Epithelial cell of prostate (primary cell): ENCODE measurements around the gene GRB7.

Experiments used
- DNase-seq: peaks from one replicate; pipeline ENCODE4 v3.0.0-alpha.2; 2011; ENCODE audit warnings: low read depth, low spot score
- H3K27ac ChIP-seq: fragments of 450-650 bp; 2 replicates; pipeline ENCODE4 v1.5.1; 2017; ENCODE audit warnings: mild to moderate bottlenecking

GRB7 gene

DNA sequence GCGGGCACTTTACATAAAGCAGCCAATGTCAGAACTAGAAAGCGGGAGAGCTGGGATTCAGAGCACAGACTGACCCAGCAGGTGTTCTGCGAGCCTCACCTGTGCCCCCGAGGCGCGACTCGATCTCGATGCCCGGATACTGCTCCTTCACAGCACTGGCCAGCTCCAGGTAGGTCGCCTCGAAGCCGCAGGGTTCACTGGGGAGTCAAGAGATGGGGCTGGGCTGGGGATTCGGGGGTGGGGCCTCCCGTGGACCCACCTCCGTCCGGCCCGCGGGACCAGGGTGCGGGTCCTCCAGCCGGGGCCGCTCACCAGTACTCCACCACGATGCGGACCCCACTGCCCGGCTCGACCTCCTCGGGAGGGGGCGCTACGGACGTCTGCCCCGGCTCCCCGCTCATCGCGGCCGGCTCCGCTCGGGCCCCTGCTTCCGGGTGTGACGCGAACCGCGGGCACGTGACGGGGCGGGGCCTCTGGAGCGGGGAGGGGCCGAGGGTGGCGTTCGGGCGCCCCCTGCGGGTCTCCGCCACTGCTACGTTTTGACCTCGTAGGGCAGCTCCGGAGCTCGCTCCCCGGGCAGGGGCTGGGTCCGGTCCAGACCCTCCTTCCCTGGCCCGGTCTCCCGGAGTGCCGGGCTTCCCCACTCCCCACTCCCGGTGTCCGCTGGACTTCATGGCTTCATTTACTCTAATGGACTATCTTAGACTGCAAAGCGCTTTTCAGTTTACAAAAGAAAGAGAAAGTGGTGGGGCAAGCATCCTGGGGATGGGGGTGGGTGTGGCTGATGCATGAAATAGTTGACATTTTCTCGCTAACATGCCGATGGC lies 7.4 kb upstream of the GRB7 start, which contains the start of gene MIEN1:
TSS of gene MIEN1 (minus strand) at position 438 of the 827 bp plus-strand sequence. CDS start at position 401, 37 bp downstream.
- DNase-seq, result no peak

DNA sequence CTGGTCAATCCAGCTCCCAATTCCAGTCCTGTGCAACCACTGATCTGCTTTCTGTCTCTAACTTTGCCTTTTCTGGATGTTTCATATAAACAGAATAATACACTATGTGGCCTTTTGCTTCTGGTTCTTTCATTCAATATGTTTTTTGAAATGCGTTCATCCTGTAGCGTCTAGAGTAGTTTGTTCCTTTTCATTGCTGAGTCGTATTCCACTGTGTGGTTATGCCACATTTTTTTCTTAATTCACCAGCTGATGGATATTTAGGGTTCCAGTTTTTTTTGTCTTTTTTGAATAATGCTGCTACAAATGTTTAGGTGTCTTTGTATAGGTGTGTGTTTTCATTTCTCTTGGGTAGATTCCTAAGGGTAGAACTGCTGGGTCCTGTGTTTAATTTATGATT lies 5.2 kb upstream of the GRB7 start:
- DNase-seq, result no peak
- H3K27ac ChIP-seq, result no peak overlapping the region

More for the DNA sequence above, 7.4 kb upstream of the GRB7 start, which contains the start of gene MIEN1:
- peak within 1 kb of the TSS; percentile 61 for H3K27ac ChIP-seq

GRCh38 chr17:39735882-39736281 lies 1.9 kb upstream of the GRB7 start:
- no peak for DNase-seq

DNA sequence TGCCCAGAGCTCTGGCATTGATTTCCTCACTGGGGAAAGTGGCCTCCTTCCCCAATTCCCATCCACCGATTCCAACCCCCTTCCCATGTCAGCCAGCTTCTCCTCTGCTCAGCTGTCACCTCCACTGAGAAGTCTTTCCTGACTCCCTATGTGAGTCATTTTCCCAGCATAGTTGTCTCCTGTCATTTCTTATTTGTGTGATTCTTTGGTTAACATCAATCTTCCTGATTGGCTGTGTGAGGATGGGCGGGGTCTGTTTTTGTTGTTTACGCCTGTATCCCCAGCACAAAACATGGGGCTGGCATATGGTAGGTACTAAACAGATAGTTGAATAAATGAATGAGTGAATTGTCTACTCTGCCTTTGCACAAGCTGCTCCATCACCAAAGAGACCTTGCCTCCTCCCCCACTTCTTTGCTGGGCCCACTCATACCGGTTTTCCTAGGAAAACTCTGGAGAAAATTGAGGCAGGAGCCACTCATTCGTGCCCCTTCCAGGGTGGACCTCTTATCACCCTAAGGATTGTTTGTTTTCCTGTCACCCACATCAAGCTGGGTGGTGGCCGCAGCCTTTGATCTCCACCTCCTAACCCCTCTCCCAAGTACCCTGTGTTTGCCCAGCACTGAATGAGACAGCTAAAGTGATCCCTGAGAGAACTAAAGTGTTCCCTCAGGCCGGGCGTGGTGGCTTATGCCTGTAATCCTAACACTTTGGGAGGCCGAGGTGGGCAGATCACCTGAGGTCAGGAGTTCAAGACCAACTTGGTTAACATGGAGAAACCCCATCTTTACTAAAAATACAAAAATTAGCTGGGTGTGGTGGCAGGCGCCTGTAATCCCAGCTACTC lies 1.2 kb upstream of the GRB7 start:
- no peak overlapping the region for H3K27ac ChIP-seq
- no peak for DNase-seq

More at GRCh38 chr17:39735882-39736281, 1.9 kb upstream of the GRB7 start:
- H3K27ac ChIP-seq, result no peak overlapping the region

DNA sequence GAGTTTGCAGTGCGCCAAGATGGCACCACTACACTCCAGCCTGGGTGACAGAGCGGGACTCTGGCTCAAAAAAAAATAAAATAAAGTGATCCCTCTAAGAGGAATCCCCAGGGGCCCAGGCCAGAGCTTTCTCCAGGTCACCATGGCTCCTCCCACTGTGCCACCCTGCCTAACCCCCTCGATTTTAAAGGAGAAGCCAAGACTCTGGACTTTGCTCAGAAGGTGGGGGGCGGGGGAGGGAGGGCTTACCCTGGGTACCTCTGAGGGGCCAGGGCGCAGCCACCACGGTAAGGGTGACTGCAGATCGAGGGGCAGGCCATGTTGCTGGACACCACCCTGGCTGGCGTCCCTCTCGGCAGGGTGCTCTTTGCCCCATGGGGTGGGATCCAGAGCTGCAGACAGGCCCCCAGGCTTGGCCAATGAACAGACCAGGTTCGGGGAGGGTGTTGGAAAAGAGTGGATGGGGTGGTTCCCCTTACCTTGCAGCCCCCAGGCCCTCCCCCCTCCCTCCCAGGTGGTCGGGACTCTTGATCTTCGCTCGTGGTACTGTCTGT lies 455 bp upstream of the GRB7 start:
- DNase-seq, result no peak
- H3K27ac ChIP-seq, result peak overlapping the region; percentile 99

GRCh38 chr17:39738568-39738901 lies 797 bp downstream of the GRB7 start:
- DNase-seq, result no peak
- H3K27ac ChIP-seq, result peak overlapping the region; percentile 99

DNA sequence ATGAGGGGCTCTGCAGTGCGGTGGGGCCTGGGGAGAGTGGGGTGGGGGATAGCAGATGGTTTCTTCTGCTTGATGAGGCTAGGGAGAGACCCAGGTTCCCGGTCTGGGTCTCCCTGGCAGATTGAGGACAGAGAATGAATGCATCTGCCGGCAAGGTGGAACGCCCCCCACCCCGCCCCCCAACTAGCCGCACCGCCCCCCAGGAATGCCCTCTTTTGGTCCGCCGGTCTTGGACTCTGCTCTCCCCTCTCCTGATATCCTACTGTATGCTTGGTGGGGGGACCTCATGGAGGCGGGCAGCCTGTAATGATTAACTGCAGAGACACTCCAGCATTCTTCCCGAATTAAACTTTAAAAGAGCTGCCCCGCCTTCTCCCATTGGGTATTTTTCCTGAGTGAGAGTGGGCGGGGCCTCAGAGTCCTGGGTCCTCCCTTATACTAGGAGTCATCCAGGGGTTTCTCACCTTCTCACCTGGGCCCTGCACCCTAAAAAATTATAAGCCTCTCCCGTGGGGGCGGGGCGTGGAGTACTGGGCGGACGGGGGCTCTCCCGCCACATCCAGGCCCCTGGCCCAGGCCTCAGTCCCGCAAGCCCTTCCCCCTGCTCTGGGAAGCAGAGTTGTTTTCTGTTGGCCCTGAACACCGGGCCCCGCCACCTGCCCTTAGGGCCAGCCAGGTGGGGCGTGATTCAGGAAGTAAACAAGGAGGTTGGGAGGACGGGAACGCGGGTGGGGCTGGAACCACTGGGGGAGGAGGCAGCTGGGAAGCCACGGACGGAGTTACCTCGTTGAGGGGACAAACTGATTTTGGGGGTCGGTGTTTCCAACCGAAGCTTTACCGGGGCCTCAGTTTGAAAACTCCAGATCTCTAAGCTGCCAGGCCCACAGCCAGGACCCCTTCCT lies 1.5 kb downstream of the GRB7 start:
- peak; percentile 67 for DNase-seq
- H3K27ac ChIP-seq, result peak overlapping the region; percentile 99

GRCh38 chr17:39739885-39740356 lies 2.2 kb downstream of the GRB7 start:
- DNase-seq, result no peak
- peak overlapping the region; percentile 99 for H3K27ac ChIP-seq

DNA sequence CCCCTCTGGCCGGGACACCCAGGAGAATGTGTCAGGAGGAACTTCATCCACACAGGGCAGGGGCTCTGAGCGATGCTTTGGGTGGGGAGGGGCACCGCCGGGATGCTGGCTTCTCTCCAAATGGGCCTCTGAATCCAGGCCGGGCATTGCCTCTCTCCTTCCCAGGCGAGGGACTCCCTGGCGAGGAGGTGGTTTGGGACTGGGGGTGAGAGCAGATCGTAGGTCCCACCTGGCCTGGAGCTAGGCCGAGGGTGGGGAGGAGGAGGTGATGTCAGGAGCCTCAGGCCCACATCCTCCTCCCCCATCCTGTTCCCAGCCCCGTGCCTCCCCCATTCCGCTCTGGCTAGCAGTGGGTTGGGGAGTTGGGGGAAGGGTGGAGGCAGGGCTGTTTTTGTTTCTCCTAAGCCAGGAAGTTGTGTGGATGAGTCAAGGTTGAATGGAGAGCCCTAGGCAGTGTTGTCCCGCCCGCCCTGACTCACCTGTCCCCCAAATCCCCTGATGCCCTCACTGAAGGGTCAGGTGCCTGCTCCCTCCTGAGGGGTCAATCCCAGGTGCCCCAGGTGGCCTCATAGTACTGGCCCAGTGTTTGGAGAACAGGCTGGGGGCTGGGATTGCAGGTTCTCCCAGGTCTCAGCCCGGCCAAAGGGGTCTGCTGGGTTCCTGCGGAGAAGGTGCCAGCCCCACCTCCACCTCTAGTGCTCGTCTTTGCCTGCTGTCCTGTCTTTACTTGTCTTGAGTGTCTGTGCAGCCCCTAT lies 2.8 kb downstream of the GRB7 start:
- H3K27ac ChIP-seq, result peak overlapping the region; percentile 99
- DNase-seq, result peak; percentile 87

DNA sequence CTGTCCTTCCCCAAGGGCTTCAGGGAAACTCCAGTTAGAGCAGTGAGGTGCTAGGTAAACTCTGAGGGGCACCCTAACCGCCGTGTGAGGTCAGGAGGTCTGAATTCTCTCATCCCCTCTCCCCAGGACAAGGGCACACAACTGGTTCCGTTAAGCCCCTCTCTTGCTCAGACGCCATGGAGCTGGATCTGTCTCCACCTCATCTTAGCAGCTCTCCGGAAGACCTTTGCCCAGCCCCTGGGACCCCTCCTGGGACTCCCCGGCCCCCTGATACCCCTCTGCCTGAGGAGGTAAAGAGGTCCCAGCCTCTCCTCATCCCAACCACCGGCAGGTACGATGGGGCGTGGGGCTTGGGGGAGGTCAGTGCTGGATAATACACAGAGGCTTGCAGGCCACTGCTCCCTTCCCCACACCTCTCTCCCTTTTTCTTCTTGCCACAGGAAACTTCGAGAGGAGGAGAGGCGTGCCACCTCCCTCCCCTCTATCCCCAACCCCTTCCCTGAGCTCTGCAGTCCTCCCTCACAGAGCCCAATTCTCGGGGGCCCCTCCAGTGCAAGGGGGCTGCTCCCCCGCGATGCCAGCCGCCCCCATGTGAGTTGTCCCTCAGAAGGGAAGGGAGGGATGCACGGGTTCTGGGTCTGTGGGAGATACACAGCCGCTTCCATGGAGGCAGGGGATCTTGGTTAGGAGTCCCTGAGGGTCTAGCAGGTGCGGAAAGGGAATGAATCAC lies 4.6 kb downstream of the GRB7 start:
- peak overlapping the region; percentile 99 for H3K27ac ChIP-seq
- DNase-seq, result no peak

DNA sequence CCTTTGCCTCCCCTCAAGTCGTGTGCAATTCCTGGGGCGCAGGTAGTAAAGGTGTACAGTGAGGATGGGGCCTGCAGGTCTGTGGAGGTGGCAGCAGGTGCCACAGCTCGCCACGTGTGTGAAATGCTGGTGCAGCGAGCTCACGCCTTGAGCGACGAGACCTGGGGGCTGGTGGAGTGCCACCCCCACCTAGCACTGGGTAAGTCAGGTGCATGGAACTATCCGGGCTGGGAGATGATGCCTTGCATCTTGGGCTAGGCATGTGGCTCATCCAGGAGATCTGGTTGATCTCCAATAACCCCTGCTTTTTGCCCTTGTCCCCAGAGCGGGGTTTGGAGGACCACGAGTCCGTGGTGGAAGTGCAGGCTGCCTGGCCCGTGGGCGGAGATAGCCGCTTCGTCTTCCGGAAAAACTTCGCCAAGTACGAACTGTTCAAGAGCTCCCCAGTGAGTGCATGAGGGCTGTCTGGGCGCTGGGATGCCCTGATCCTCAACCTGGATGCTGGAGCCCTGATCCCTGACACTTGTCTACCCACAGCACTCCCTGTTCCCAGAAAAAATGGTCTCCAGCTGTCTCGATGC lies 5.2 kb downstream of the GRB7 start:
- no peak overlapping the region for H3K27ac ChIP-seq
- DNase-seq, result no peak

DNA sequence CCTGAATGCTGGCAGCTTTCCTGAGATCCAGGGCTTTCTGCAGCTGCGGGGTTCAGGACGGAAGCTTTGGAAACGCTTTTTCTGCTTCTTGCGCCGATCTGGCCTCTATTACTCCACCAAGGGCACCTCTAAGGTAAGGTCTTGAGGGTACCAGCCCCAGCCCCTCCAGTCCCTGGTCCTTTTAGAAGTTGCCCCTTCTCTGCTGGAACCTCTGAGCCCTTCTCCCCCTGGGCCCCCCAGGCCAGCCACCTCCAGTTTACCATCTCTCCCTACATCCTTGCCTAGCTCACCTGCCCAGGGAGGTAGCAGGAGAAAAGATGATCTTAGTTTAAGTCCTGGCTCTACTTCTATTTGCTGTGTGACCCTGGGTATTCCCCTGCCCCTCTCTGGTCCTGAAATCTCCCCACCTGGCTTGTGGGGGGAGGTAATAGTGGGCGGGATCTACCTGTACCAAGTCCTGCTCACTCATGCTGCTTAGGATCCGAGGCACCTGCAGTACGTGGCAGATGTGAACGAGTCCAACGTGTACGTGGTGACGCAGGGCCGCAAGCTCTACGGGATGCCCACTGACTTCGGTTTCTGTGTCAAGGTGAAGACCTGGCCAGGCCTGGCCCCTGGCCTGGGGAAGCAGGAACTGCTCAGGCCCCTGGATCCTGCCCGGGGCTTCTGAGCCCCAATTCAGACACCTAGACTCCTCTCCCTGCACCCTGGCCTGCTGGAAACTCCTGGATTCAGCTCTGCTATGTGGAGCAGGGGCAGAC lies 6.5 kb downstream of the GRB7 start:
- DNase-seq, result no peak
- no peak overlapping the region for H3K27ac ChIP-seq

GRCh38 chr17:39744836-39745215 lies 7.1 kb downstream of the GRB7 start:
- no peak overlapping the region for H3K27ac ChIP-seq
- DNase-seq, result no peak

DNA sequence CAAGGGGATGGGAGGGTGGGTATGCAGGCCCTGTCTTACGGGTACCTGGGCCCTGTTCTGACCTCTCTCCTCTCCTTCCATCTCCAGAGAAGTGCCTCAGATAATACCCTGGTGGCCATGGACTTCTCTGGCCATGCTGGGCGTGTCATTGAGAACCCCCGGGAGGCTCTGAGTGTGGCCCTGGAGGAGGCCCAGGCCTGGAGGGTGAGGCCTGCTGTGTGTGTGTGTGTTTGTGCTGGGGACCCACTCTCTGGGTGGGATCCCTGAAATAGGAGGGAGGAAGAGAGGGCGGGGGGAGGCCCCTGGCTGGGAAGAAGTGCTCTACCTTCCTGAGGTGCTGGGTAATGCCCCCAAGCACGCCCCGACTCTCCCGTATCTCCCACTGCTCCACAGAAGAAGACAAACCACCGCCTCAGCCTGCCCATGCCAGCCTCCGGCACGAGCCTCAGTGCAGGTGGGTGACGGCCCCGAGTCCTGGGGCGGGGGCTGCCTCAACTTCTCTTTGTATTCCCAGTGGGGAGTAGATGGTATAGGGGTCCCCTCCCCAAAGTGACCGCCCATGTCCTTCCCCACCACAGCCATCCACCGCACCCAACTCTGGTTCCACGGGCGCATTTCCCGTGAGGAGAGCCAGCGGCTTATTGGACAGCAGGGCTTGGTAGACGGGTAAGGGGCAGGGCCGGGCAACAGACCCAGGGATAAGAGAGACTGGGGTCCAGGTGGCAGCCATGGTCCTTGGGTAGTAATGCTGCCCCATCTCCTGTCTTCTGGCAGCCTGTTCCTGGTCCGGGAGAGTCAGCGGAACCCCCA lies 7.8 kb downstream of the GRB7 start:
- DNase-seq, result no peak
- no peak overlapping the region for H3K27ac ChIP-seq

DNA sequence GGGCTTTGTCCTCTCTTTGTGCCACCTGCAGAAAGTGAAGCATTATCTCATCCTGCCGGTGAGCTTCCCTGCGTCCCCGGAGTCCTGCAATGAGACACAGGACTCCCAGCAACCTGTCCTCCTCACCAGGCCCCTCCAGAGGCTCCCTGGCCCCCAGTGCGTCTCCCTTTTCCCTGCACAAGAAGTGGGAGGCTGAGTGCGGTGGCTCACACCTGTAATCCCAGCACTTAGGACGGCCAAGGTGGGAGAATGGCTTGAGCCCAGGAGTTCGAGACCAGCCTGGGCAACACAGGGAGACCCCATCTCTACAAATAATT lies 8.4 kb downstream of the GRB7 start:
- no peak for DNase-seq
- H3K27ac ChIP-seq, result no peak overlapping the region

GRCh38 chr17:39747745-39748144 lies 10.0 kb downstream of the GRB7 start:
- no peak overlapping the region for H3K27ac ChIP-seq
- no peak for DNase-seq
